SU-DHL-6 (cell line): Measurements from ENCODE around the gene RBM17.

Source experiments
- H2AFZ ChIP-seq: fragments of 200-600 bp; sonication (generic); 2 replicates; pipeline ENCODE4 v1.6.1; 2014; ENCODE audit warnings: low read depth, mild to moderate bottlenecking, moderate library complexity, mixed read lengths, antibody characterized with exemption, low read length; ENCODE audit not compliant: severe bottlenecking
- H3F3A ChIP-seq: fragments of 200-600 bp; shearing (Covaris generic); 2 replicates; pipeline ENCODE4 v1.6.0; 2016; ENCODE audit warnings: antibody characterized with exemption, mild to moderate bottlenecking; ENCODE audit not compliant: insufficient read depth
- H3K27ac ChIP-seq: fragments of 200-600 bp; sonication (generic); 2 replicates; pipeline ENCODE4 v1.5.1; 2016; ENCODE audit warnings: low read depth, mild to moderate bottlenecking, low read length, moderate library complexity, mixed read lengths
- H3K27me3 ChIP-seq: fragments of 200-600 bp; sonication (generic), shearing (Covaris generic); 2 replicates; pipeline ENCODE4 v1.6.0; 2014; ENCODE audit warnings: mild to moderate bottlenecking, low read length
- H3K36me3 ChIP-seq: fragments of 200-600 bp; sonication (generic); 2 replicates; pipeline ENCODE4 v1.6.1; 2014; ENCODE audit warnings: mild to moderate bottlenecking, low read length, mixed read lengths
- H3K4me2 ChIP-seq: fragments of 300-600, 200-600 bp; shearing (Covaris generic), sonication (generic); 2 replicates; pipeline ENCODE4 v1.6.0; 2014; ENCODE audit warnings: low read length, low read depth, mild to moderate bottlenecking; ENCODE audit not compliant: poor library complexity, severe bottlenecking
- H3K4me3 ChIP-seq: fragments of 200-600 bp; sonication (generic); 2 replicates; pipeline ENCODE4 v1.5.1; 2014; ENCODE audit warnings: antibody characterized with exemption, low read length, mild to moderate bottlenecking, mixed read lengths; ENCODE audit not compliant: insufficient read depth, poor library complexity, severe bottlenecking
- H3K79me2 ChIP-seq: fragments of 200-600 bp; sonication (generic); 2 replicates; pipeline ENCODE4 v1.6.1; 2014; ENCODE audit warnings: mild to moderate bottlenecking, low read length, moderate library complexity; ENCODE audit not compliant: insufficient read depth
- H3K9ac ChIP-seq: fragments of 200-600 bp; sonication (generic); 2 replicates; pipeline ENCODE4 v1.7.0; 2014; ENCODE audit warnings: mild to moderate bottlenecking, low read length
- H3K9me2 ChIP-seq: fragments of 200-600 bp; sonication (generic); replicated peaks from 2 replicates; pipeline ENCODE4 v1.6.1; 2014; ENCODE audit warnings: low read length; ENCODE audit not compliant: insufficient read depth
- H3K9me3 ChIP-seq: fragments of 200-600 bp; sonication (generic); 2 replicates; pipeline ENCODE4 v1.6.1; 2014; ENCODE audit warnings: low read length, mixed read lengths; ENCODE audit not compliant: insufficient read depth
- H4K20me1 ChIP-seq: fragments of 200-600 bp; sonication (generic); 2 replicates; pipeline ENCODE4 v1.6.1; 2014; ENCODE audit warnings: low read depth, mild to moderate bottlenecking, antibody characterized with exemption, low read length, moderate library complexity, mixed read lengths
- EZH2phosphoT487 ChIP-seq: fragments of 200-600 bp; sonication (generic), shearing (Covaris generic); conservative IDR thresholded peaks from 2 replicates; pipeline ENCODE4 v1.6.1; 2018; ENCODE audit warnings: mild to moderate bottlenecking, antibody characterized with exemption, low read length, moderate library complexity, mixed read lengths
- TF ChIP-seq, protein P1 (sequence below): fragments of 200-600 bp; sonication (generic); IDR thresholded peaks from one replicate; pipeline ENCODE4 v1.5.1; 2017; ENCODE audit warnings: antibody characterized with exemption, mild to moderate bottlenecking, low read length, moderate library complexity; ENCODE audit not compliant: insufficient read depth, poor library complexity, severe bottlenecking

RBM17 gene

DNA sequence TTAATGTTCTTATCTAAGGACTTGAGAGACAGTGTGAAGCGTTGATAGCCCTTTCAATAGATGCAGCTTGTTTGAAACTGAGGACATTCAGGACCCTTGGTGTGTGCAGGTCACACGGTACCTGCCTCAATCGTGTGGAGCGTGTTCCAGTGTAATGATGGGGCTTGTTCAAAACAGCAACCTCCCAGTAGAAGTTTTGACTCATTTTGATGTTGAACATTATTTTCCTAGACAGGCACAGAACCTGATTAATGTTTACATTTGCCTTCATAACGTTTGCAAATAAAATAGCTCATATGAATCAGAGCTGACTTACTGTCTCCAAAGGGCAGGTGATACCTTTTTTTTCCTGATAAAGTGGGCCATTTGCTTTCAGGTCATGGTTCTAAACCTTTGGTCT, 21.3 kb downstream of the RBM17 start:
- H3K36me3 ChIP-seq, result peaks cover 69% of the 10 kb centered on the region
- peaks cover 23% of the 10 kb centered on the region for H3F3A ChIP-seq
- H3K27me3 ChIP-seq, result no peaks in the 10 kb centered on the region
- no peak overlapping the region for H2AFZ ChIP-seq
- no peaks in the 10 kb centered on the region for H3K9me3 ChIP-seq
- peaks cover 9% of the 10 kb centered on the region; the same call in 1 of the 2 replicates for H3K79me2 ChIP-seq
- TF ChIP-seq, protein P1, sequence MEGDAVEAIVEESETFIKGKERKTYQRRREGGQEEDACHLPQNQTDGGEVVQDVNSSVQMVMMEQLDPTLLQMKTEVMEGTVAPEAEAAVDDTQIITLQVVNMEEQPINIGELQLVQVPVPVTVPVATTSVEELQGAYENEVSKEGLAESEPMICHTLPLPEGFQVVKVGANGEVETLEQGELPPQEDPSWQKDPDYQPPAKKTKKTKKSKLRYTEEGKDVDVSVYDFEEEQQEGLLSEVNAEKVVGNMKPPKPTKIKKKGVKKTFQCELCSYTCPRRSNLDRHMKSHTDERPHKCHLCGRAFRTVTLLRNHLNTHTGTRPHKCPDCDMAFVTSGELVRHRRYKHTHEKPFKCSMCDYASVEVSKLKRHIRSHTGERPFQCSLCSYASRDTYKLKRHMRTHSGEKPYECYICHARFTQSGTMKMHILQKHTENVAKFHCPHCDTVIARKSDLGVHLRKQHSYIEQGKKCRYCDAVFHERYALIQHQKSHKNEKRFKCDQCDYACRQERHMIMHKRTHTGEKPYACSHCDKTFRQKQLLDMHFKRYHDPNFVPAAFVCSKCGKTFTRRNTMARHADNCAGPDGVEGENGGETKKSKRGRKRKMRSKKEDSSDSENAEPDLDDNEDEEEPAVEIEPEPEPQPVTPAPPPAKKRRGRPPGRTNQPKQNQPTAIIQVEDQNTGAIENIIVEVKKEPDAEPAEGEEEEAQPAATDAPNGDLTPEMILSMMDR, result no peak
- no peak for TF ChIP-seq EZH2phosphoT487
- H3K9ac ChIP-seq, result no peak overlapping the region
- no peaks in the 10 kb centered on the region for H4K20me1 ChIP-seq
- no peak overlapping the region for H3K27ac ChIP-seq
- no peak overlapping the region for H3K4me2 ChIP-seq
- no peak overlapping the region for H3K4me3 ChIP-seq
- H3K9me2 ChIP-seq, result no peaks in the 10 kb centered on the region

DNA sequence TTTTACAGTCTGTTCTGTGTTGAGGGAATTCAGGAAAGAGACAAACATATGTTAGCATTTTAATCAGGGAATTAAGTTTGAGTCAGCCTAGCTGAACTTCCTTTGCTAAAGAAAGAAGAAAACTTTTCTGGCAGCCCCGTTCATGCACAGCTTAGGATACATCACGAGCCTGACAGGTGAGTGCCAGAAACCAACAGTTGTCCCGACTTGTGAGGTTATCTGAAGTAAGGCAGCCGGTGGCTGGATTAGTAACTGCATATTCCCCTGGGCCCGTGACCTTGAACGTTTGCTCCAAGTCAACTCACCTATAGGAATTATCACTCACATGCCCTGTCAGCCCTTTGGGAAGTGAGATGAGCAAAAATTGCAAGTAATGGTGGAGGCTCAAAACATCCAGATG, 24.1 kb downstream of the RBM17 start:
- Histone ChIP-seq H3K9ac (no peak overlapping the region), H3K9me2 (no peaks in the 10 kb centered on the region), H3K9me3 (no peaks in the 10 kb centered on the region), H3K4me2 (no peak overlapping the region), H3F3A (peaks cover 22% of the 10 kb centered on the region), H3K27ac (no peak overlapping the region), H3K36me3 (peaks cover 72% of the 10 kb centered on the region), H3K4me3 (no peak overlapping the region), H4K20me1 (no peaks in the 10 kb centered on the region), H2AFZ (no peak overlapping the region), H3K79me2 (peaks cover 8% of the 10 kb centered on the region; the same call in 1 of the 2 replicates), H3K27me3 (no peaks in the 10 kb centered on the region)
- TF ChIP-seq, protein P1, result no peak
- TF ChIP-seq EZH2phosphoT487, result no peak

- no peak overlapping the region for H3K27ac ChIP-seq
Measured at GRCh38 chr10:6114299-6114698, 25.5 kb downstream of the RBM17 start.

More at GRCh38 chr10:6114299-6114698, 25.5 kb downstream of the RBM17 start:
- H3K36me3 ChIP-seq, result peaks cover 66% of the 10 kb centered on the region
- H3K27me3 ChIP-seq, result no peaks in the 10 kb centered on the region
- H3K9ac ChIP-seq, result no peak overlapping the region
- peaks cover 21% of the 10 kb centered on the region for H3F3A ChIP-seq
- H3K4me2 ChIP-seq, result no peak overlapping the region
- TF ChIP-seq, protein P1, result no peak
- TF ChIP-seq EZH2phosphoT487, result no peak
- H2AFZ ChIP-seq, result no peak overlapping the region
- peaks cover 7% of the 10 kb centered on the region; the same call in 1 of the 2 replicates for H3K79me2 ChIP-seq
- H3K9me3 ChIP-seq, result no peaks in the 10 kb centered on the region
- no peaks in the 10 kb centered on the region for H3K9me2 ChIP-seq
- no peaks in the 10 kb centered on the region for H4K20me1 ChIP-seq
- H3K4me3 ChIP-seq, result no peak overlapping the region
